SK-N-SH treated with all-trans-retinoic acid at 6 μM for 48 hours (cell line): ENCODE measurements around the gene HSPB7.

Experiments
- ISL1 ChIP-seq: fragments of 250-450 bp; sonication (Bioruptor Pico); IDR thresholded peaks from 2 replicates; pipeline ENCODE4 v2.1.2; 2022; ENCODE audit warnings: mild to moderate bottlenecking, moderate library complexity
- PPARA ChIP-seq: fragments of 250-450 bp; sonication (Bioruptor Pico); IDR thresholded peaks from 2 replicates; pipeline ENCODE4 v1.5.0; 2020; ENCODE audit warnings: mild to moderate bottlenecking, borderline replicate concordance
- RARB ChIP-seq: fragments of 250-450 bp; sonication (Bioruptor Pico); IDR thresholded peaks from 2 replicates; pipeline ENCODE4 v1.8.0; 2021; ENCODE audit warnings: mild to moderate bottlenecking, moderate library complexity
- SNAI2 ChIP-seq: fragments of 250-450 bp; sonication (Bioruptor Pico); IDR thresholded peaks from 2 replicates; pipeline ENCODE4 v1.5.0; 2020; ENCODE audit warnings: mild to moderate bottlenecking, moderate library complexity
- ZFP3 ChIP-seq: fragments of 250-450 bp; sonication (Bioruptor Pico); IDR thresholded peaks from 2 replicates; pipeline ENCODE4 v1.5.0; 2020; ENCODE audit warnings: mild to moderate bottlenecking, moderate library complexity
- ZFP30 ChIP-seq: fragments of 450-650 bp; formaldehyde crosslinking; IDR thresholded peaks from 2 replicates; pipeline ENCODE4 v1.5.0; 2022; ENCODE audit warnings: mild to moderate bottlenecking, moderate library complexity
- TF ChIP-seq, protein P1 (sequence below): fragments of 250-450 bp; sonication (Bioruptor Pico); IDR thresholded peaks from 2 replicates; pipeline ENCODE4 v1.8.0; 2020; ENCODE audit warnings: mild to moderate bottlenecking, moderate library complexity, borderline replicate concordance
- TF ChIP-seq, protein P2 (sequence below): fragments of 250-450 bp; sonication (Bioruptor Pico); IDR thresholded peaks from 2 replicates; pipeline ENCODE4 v1.5.1; 2020; ENCODE audit warnings: low read depth, mild to moderate bottlenecking, moderate library complexity

DNA sequence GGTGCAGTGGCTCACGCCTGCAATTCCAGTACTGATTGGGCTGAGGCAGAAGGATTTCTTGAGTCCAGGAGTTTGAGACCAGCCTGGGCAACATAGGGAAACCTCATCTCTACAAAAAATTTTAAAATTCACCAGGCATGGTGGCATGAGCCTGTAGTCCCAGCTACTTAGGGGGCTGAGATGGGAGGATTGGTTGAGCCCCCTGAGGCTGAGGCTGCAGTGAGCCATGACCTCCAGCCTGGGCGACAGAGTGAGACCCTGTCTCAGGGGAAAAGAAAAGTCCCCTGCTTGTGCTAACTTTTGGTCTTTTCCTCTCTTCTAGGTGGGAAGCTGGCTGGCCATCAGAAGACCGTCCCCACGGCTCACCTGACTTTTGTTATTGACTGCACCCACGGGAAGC lies 12.2 kb downstream of the HSPB7 start:
- TF ChIP-seq SNAI2 (CRISPR knock-in tag) (no peak), ZFP30 (CRISPR knock-in tag) (no peak), PPARA (CRISPR knock-in tag) (no peak), RARB (CRISPR knock-in tag) (no peak), ISL1 (CRISPR knock-in tag) (no peak), ZFP3 (CRISPR knock-in tag) (no peak)
- TF ChIP-seq, protein P1, sequence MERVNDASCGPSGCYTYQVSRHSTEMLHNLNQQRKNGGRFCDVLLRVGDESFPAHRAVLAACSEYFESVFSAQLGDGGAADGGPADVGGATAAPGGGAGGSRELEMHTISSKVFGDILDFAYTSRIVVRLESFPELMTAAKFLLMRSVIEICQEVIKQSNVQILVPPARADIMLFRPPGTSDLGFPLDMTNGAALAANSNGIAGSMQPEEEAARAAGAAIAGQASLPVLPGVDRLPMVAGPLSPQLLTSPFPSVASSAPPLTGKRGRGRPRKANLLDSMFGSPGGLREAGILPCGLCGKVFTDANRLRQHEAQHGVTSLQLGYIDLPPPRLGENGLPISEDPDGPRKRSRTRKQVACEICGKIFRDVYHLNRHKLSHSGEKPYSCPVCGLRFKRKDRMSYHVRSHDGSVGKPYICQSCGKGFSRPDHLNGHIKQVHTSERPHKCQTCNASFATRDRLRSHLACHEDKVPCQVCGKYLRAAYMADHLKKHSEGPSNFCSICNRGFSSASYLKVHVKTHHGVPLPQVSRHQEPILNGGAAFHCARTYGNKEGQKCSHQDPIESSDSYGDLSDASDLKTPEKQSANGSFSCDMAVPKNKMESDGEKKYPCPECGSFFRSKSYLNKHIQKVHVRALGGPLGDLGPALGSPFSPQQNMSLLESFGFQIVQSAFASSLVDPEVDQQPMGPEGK: no peak
- TF ChIP-seq, protein P2, sequence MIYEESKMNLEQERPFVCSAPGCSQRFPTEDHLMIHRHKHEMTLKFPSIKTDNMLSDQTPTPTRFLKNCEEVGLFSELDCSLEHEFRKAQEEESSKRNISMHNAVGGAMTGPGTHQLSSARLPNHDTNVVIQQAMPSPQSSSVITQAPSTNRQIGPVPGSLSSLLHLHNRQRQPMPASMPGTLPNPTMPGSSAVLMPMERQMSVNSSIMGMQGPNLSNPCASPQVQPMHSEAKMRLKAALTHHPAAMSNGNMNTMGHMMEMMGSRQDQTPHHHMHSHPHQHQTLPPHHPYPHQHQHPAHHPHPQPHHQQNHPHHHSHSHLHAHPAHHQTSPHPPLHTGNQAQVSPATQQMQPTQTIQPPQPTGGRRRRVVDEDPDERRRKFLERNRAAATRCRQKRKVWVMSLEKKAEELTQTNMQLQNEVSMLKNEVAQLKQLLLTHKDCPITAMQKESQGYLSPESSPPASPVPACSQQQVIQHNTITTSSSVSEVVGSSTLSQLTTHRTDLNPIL (CRISPR knock-in tag): no peak
